ENCODE measurements around the gene BMPR1A.

BMPR1A gene

GRCh38 chr10:86727470-86727869 is 28.9 kb upstream of the BMPR1A start:
- in situ Hi-C loops (cut with HindIII; ENCODE audit: low sequenced_read_pairs) = no loop called here
- no peak for TF ChIP-seq CTCF (IDR thresholded peaks at IDR 0.05; ENCODE audit: low read depth, low read length, missing control alignments)
- H3K4me3 ChIP-seq (ENCODE audit: low read depth, low read length) = no peak overlapping the region
- DNase-seq (ENCODE audit: low read depth) = no peak

- TF ChIP-seq CTCF (IDR thresholded peaks at IDR 0.05; ENCODE audit: low read depth, low read length, missing control alignments) = no peak
- no peak overlapping the region for H3K4me3 ChIP-seq (ENCODE audit: low read depth, low read length)
- in situ Hi-C loops (cut with HindIII; ENCODE audit: low sequenced_read_pairs) = no loop called here
- no peak for DNase-seq (ENCODE audit: low read depth)
These were observed 28.4 kb upstream of the BMPR1A start for GRCh38 chr10:86728056-86728455.

GRCh38 chr10:86729677-86730076 is 26.7 kb upstream of the BMPR1A start:
- no peak overlapping the region for H3K4me3 ChIP-seq (ENCODE audit: low read depth, low read length)
- no peak for TF ChIP-seq CTCF (IDR thresholded peaks at IDR 0.05; ENCODE audit: low read depth, low read length, missing control alignments)
- in situ Hi-C loops (cut with HindIII; ENCODE audit: low sequenced_read_pairs) = no loop called here
- DNase-seq (ENCODE audit: low read depth) = no peak

GRCh38 chr10:86730227-86730626 is 26.2 kb upstream of the BMPR1A start:
- DNase-seq (ENCODE audit: low read depth) = no peak
- H3K4me3 ChIP-seq (ENCODE audit: low read depth, low read length) = no peak overlapping the region
- no peak for TF ChIP-seq CTCF (IDR thresholded peaks at IDR 0.05; ENCODE audit: low read depth, low read length, missing control alignments)
- in situ Hi-C loops (cut with HindIII; ENCODE audit: low sequenced_read_pairs) = no loop called here

GRCh38 chr10:86732771-86733170 is 23.6 kb upstream of the BMPR1A start:
- no peak for TF ChIP-seq CTCF (IDR thresholded peaks at IDR 0.05; ENCODE audit: low read depth, low read length, missing control alignments)
- no peak for DNase-seq (ENCODE audit: low read depth)
- H3K4me3 ChIP-seq (ENCODE audit: low read depth, low read length) = no peak overlapping the region
- in situ Hi-C loops (cut with HindIII; ENCODE audit: low sequenced_read_pairs) = no loop called here

- no peak for DNase-seq (ENCODE audit: low read depth)
- in situ Hi-C loops (cut with HindIII; ENCODE audit: low sequenced_read_pairs) = no loop called here
- H3K4me3 ChIP-seq (ENCODE audit: low read depth, low read length) = no peak overlapping the region
- no peak for TF ChIP-seq CTCF (IDR thresholded peaks at IDR 0.05; ENCODE audit: low read depth, low read length, missing control alignments)
These were observed 23.2 kb upstream of the BMPR1A start for GRCh38 chr10:86733260-86733671.
